HFF-Myc (cell line): ENCODE results near the gene CARF.
"Not testable (repeated sequence)": the region's sequence is repeated elsewhere in the genome, so short reads cannot be mapped to it uniquely, and the experiment has no call there.

Experiments used
- DNase-seq: peaks from one replicate; pipeline ENCODE4 v3.0.0-alpha.2; 2011; ENCODE audit warnings: low read depth; ENCODE audit errors: extremely low read depth
- H3K4me3 ChIP-seq: replicated peaks from 2 replicates; pipeline ENCODE4 v1.5.1; 2011; ENCODE audit warnings: low read depth, mild to moderate bottlenecking, control low read depth, low read length
- CTCF ChIP-seq: IDR thresholded peaks from 2 replicates; pipeline ENCODE4 v1.5.1; 2012; ENCODE audit warnings: mild to moderate bottlenecking, low read depth, low read length, control low read depth; ENCODE audit errors: missing control alignments

The CARF gene

GRCh38 chr2:202944408-202944807, 32.3 kb downstream of the CARF start:
- H3K4me3 ChIP-seq: no peak overlapping the region
- TF ChIP-seq CTCF: no peak
- no peak for DNase-seq

GRCh38 chr2:202944816-202945215, 32.7 kb downstream of the CARF start:
- no peak overlapping the region for H3K4me3 ChIP-seq
- TF ChIP-seq CTCF: no peak
- DNase-seq: no peak

- DNase-seq: no peak
- H3K4me3 ChIP-seq: no peak overlapping the region
- no peak for TF ChIP-seq CTCF
These were observed 33.4 kb downstream of the CARF start for GRCh38 chr2:202945497-202945896.

- not testable (repeated sequence) for DNase-seq, H3K4me3 ChIP-seq
These were observed 37.3 kb downstream of the CARF start for GRCh38 chr2:202949333-202949732.

- no peak for TF ChIP-seq CTCF
- H3K4me3 ChIP-seq: no peak overlapping the region
- no peak for DNase-seq
These were observed 38.5 kb downstream of the CARF start for GRCh38 chr2:202950592-202950991.

- TF ChIP-seq CTCF: no peak
- DNase-seq: no peak
- no peak overlapping the region for H3K4me3 ChIP-seq
These were observed 48.4 kb downstream of the CARF start for GRCh38 chr2:202960524-202960923.

- TF ChIP-seq CTCF: no peak
- no peak overlapping the region for H3K4me3 ChIP-seq
- no peak for DNase-seq
These were observed 51.6 kb downstream of the CARF start for GRCh38 chr2:202963712-202964111.
